GM15510 (cell line): Measurements from ENCODE around the gene BCR.

ENCODE experiments used
- POLR2A ChIP-seq: IDR thresholded peaks from 3 replicates; pipeline ENCODE4 v1.6.1; 2011; ENCODE audit warnings: borderline replicate concordance; ENCODE audit not compliant: insufficient read length; ENCODE audit errors: extremely low read depth

Gene BCR

DNA sequence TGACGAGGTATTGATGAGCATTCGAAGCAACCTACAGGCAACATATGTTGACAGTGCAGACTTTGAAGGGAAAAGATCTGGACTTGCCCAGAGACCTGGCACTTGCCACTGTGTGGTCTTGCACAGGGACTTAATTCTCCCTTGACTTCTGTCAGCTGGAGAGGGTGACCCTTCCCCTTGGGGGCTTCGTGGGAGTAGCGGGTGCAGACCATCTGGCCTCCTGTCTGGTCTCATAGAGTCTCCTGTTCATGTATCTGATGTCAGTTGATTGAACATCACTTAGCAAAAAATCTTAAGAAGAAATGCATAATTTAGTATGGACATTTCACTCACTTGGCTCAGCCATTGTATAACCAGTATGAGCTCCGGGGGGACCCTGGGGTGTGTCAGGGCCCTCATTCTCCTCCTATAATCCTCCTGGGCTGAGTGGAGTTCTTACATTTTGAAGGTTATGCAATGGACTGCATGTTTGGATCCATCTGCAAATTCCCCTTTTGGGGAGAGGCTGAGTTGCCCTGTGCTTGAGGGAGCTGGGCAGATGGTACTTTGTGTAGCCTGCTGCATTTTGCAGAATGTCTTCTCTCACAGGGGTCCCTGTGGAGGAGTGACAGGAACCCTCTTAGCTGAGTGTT lies 13.0 kb downstream of the BCR start:
- TF ChIP-seq POLR2A, result no peak

GRCh38 chr22:23193882-23194281 lies 13.6 kb downstream of the BCR start:
- TF ChIP-seq POLR2A, result no peak

DNA sequence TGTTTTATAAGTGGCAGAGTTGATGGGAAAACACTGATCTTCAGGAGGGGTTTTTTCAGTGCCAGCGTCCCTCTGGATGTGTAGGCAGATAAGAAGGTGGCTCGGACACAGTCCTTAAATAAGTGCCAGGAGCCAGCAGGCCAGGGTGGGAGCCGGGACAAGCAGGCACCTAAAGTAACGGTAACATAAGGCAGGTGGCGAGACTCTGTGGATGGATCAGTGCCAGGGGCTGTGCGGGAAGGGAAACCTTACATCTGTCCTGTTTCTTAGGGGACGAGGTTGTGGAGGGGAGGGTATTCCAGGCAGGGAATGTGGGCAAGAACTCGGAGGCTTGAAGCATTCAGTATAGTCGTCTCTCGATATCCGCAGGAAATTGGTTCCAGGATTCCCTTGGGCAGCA lies 15.9 kb downstream of the BCR start:
- TF ChIP-seq POLR2A, result no peak

- TF ChIP-seq POLR2A, result no peak
These were observed 17.5 kb downstream of the BCR start for GRCh38 chr22:23197836-23198235.

DNA sequence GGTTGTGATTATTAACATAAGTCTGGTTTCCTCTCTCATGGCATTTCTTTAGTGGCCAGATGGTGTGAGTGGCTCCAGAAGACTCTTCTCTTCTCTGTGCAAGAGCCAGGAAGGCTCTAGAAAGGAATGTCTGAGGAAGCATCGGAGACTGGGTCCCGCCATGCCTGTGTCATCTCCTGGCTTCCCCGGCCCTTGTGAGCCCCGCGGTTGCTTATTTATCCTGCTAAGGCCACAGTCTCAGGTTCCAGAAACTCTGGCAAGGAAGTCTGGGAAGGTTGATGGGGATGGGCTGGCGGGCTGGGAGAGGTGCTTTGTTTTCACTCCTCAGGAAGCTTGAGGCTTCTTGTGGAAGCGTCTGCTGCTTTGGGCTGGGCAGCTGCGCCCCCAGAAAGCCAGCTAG lies 18.9 kb downstream of the BCR start:
- TF ChIP-seq POLR2A, result no peak

DNA sequence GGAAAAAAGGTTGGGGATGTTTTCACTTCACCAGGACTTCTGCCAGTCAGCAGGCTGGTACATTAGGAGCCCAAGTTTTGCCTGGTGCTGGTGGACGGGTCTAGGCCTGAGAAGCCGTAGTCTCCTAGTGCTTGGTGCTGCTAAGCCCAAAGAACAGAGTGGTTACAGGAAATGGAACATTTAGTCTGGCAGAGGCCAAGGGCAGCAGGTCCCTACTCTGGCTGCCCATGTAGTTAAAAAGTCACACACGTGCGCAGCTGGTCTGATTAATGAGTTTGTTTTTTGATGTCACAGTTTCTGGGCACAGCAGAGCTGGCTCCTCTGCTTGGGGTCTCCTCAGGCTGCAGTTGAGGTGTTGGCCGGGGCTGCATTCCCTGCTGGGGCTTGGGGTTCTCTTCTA lies 20.6 kb downstream of the BCR start:
- TF ChIP-seq POLR2A, result no peak

DNA sequence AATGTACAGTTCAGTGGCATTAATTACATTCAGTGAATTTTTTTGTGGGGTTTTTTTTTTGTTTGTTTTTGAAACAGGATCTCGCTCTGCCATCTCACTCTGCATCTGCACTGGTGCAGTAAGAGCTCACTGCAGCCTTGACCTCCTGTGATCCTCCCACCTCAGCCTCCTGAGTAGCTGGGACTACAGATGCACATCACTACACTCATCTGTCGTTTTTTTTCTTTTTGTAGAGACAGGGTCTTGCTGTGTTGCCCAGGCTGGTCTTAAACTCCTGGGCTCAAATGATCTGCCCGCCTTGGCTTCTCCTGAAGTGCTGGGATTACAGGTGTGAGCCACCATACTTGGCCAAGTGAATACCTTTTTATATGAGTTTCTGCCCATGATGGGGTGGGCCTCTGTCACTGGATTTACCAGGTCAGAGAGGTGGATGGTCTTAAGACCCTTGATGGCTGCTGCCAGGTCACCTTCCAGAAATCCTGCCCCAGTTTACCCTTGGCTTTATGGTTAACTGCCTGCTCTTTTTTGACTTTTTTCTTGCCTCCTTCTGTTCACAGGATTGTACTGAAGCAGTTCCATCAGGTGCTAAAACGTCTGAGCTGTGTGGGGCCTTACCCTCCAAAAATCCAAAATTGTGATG lies 22.6 kb downstream of the BCR start:
- TF ChIP-seq POLR2A, result no peak

- no peak for TF ChIP-seq POLR2A
These were observed 23.3 kb downstream of the BCR start for GRCh38 chr22:23203452-23204124.

- TF ChIP-seq POLR2A, result no peak
These were observed 23.8 kb downstream of the BCR start for GRCh38 chr22:23204125-23204488.

DNA sequence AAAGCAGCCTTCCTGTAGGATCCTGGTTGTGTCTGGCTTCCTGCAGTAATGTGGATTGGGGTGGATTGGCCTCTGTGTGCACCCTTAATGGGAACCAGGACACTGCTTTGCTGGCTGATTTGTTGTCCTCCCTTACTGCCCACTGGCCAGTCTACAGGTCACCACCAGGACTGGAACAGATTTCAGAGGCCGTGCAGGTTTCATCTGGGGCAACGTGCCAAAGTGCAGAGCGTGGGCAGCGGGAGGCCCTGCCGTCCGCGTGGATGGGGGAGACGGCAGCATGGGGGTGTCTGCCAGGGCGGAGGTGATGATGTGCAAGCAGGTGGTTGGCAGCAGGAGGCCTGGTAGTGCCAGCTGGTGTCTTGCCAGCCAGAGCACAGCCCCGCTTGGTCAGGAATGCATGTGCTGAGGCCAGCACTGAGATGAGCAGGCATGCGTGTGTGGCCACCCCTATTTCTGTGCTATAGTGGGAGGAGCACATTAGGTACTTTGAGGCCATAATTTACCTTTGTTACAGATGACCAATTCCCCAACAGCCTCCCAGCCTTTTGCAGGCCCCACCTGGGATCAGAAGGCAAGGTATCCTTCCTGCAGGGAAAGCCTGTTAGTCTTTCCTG lies 24.3 kb downstream of the BCR start:
- TF ChIP-seq POLR2A, result no peak

DNA sequence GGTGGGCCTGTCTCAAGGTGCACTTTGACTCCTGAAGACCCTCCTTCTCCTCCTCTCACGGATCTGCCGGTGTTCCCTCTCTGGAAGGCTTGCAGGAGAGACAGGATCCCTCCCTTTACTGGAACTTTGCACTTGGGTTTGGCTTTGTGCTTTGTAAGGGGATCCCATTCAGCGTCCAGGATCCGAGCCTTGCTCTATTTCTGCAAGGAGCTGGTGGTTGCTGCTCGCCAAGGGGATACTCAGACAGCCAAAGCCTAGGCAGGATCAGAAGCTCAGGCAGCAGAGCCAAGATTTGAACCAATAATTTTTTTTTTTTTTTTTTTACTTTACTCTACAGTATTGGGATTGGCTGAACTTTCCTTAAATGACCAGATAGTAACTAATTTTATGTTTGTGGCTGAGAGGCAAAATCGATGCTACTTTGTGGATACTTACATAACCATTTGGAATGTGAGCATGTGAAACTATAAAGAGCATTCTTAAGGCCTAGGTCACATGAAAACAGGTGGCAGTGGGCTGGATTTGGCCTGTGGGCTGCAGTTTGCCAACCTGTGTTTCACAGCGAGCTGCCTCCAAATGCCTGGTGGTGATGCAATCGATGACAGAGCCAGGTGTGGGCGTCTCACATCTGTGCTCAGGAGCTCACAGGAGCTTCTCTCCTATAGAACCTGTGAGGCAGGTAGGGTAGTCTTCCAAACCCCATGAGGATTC lies 25.2 kb downstream of the BCR start:
- TF ChIP-seq POLR2A, result no peak

GRCh38 chr22:23206915-23207314 lies 26.6 kb downstream of the BCR start:
- no peak for TF ChIP-seq POLR2A

DNA sequence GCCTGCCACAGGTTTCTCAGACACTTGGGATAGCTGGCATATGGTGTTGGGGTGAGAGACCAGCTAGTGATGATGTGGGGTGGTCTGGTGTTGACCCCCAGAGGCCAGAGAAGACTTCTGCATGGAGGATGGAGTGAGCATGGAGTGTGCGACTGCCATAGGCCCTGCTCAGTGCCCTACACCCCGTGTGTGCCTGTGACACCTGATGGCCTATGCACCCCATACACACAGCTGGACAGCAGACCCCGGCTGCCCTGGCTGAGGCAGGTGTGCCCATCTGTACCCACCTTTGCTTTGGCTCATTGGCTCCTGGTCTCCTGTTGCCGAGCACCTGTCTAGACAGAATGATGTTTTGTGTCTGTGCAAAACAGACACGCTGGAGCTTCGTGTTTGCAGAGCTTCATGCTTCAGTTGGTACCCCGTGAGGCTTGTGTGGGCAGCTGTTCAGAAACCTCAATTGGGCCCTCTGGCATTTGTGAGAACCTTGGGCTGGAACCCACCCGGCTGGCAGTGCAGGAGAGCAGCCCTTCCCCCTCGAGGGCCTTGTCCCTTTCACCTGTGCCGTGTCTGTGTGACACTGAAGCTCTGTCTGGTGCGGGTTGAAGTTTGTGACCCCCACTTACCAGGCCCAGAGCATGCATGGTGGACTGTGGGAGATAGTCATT lies 27.6 kb downstream of the BCR start:
- TF ChIP-seq POLR2A, result no peak

DNA sequence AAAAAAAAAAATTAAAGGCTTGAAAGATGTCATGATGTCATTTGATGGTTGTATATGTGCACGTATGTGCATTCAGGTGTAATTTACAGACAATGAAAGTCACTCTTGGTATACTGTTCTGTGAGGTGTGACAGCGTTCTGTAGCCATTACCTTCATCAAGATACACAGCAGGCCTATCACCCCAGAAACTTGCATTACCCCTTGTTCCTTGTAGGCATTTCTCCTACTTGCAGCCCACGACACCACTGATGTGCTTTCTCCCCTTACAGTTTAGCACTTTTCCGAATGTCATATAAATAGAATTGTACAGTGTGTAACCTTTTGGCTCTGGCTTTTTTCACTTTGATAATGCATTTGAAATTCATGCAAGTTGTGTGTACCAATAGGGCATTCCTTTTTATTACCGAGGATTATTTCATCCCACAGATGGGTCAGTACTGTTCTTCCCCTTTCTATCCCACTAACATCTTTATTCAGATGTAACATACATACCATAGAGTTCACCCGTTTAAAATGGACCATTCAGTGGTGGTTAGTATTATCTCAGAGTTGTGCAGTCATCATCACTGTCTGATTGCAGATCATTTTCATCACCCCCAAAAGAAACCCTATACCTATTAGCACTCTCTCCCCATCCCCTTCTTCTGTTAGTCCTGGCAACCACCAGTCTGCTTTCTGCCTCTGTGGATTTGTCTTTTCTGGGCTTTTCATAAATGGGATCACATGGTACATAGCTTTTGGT lies 30.3 kb downstream of the BCR start:
- TF ChIP-seq POLR2A, result no peak
